Naive thymus-derived CD4-positive, alpha-beta T cell (primary cell): ENCODE data around the gene BCKDHB. TPM values are rescaled to one million over a fixed set of nuclear protein-coding genes. Genes with fewer than 3 reads are reported as not detected.

Source experiments
- ATAC-seq: fragments of 150-1000 bp; cut with Tn5 transposase; 2 replicates; pipeline ENCODE4 v1.10.0; 2021; ENCODE audit warnings: mild to moderate bottlenecking, moderate library complexity
- CTCF ChIA-PET: fragments of 350-600 bp; sonication (Branson Sonifier 250); formaldehyde crosslinking; loops from one replicate; lab custom pipeline; 2021; ENCODE audit warnings: antibody characterized with exemption; lab: Charles Lee
- POLR2A ChIA-PET: fragments of 350-600 bp; sonication (Branson Sonifier 250); formaldehyde crosslinking; loops from one replicate; lab custom pipeline; 2021; ENCODE audit warnings: antibody characterized with exemption, inconsistent platforms; lab: Charles Lee
- DNase-seq, 9 donors: peaks; one replicate each; pipeline versions ENCODE4 v3.0.0 to v3.0.0-alpha.2; 2020 to 2022; ENCODE audit warnings: mixed read lengths in 1 of 9
- H3K27ac ChIP-seq: one replicate; pipeline ENCODE4 v1.7.0; 2013; ENCODE audit warnings: mild to moderate bottlenecking, low read depth, low read length, moderate library complexity
- H3K27me3 ChIP-seq, 2 donors: one replicate each; pipeline ENCODE4 v1.7.0; 2013; ENCODE audit warnings: low read length in 2 of 2, mild to moderate bottlenecking in 2 of 2, moderate library complexity in 2 of 2; ENCODE audit not compliant: control insufficient read depth in 2 of 2, insufficient read depth in 2 of 2
- H3K36me3 ChIP-seq, 3 experiments: 1 replicate in 2 of 3; 2 replicates in 1 of 3; pipeline ENCODE4 v1.7.0; 2013; ENCODE audit warnings: low read length in 3 of 3, mild to moderate bottlenecking in 3 of 3, moderate library complexity in 1 of 3; ENCODE audit not compliant: insufficient read depth in 3 of 3, control insufficient read depth in 2 of 3
- H3K4me1 ChIP-seq, 2 donors: one replicate each; pipeline ENCODE4 v1.7.0; 2013; ENCODE audit warnings: low read length in 2 of 2, mild to moderate bottlenecking in 2 of 2, moderate library complexity in 1 of 2; ENCODE audit not compliant: control insufficient read depth in 2 of 2, insufficient read depth in 2 of 2
- H3K4me3 ChIP-seq: 2 replicates; pipeline ENCODE4 v1.7.0; 2013; ENCODE audit warnings: mild to moderate bottlenecking, low read length
- H3K9me3 ChIP-seq, 3 experiments: 1 replicate in 2 of 3; 2 replicates in 1 of 3; pipeline ENCODE4 v1.7.0; 2013; ENCODE audit warnings: low read length in 3 of 3; ENCODE audit not compliant: control insufficient read depth in 2 of 3
- H3K27ac Mint-ChIP-seq, 9 donors: one replicate each; pipeline ENCODE4 v1.8.0; 2020 to 2022; ENCODE audit warnings: mixed read lengths in 9 of 9, mild to moderate bottlenecking in 8 of 9, moderate library complexity in 5 of 9, inconsistent platforms in 2 of 9
- H3K27me3 Mint-ChIP-seq, 5 donors: one replicate each; pipeline ENCODE4 v1.8.0; 2021 to 2022; ENCODE audit warnings: mixed read lengths in 5 of 5, mild to moderate bottlenecking in 1 of 5
- H3K36me3 Mint-ChIP-seq, 5 donors: one replicate each; pipeline ENCODE4 v1.8.0; 2020 to 2022; ENCODE audit warnings: mixed read lengths in 5 of 5, mild to moderate bottlenecking in 3 of 5, inconsistent platforms in 1 of 5
- H3K4me1 Mint-ChIP-seq, 7 donors: one replicate each; pipeline ENCODE4 v1.8.0; 2020 to 2022; ENCODE audit warnings: mixed read lengths in 7 of 7, mild to moderate bottlenecking in 3 of 7, inconsistent platforms in 1 of 7
- H3K4me3 Mint-ChIP-seq, 10 donors: one replicate each; pipeline ENCODE4 v1.8.0; 2020 to 2022; ENCODE audit warnings: mild to moderate bottlenecking in 10 of 10, mixed read lengths in 10 of 10, moderate library complexity in 6 of 10, inconsistent platforms in 2 of 10
- H3K9me3 Mint-ChIP-seq, 11 donors: one replicate each; pipeline ENCODE4 v1.8.0; 2020 to 2022; ENCODE audit warnings: mixed read lengths in 11 of 11, mild to moderate bottlenecking in 4 of 11, inconsistent platforms in 1 of 11, moderate library complexity in 1 of 11
- intact Hi-C, 2 donors: fragments of 100-400 bp; cut with micrococcal nuclease; formaldehyde crosslinking; loops; one replicate each; pipeline ENCODE4 v1.15.1; 2023
- polyA plus RNA-seq, 2 donors: library from polyadenylated mRNA; unstranded; fragments of 300-500 nt; fragmentation: Illumina TruSeq; gene quantifications; one replicate each; pipeline ENCODE4 v1.2.3, GENCODE V29; 2021
- total RNA-seq, 6 experiments: library from RNA in 5 of 6; stranded (reverse) in 5 of 6; gene quantifications; 1 replicate in 5 of 6; 2 replicates in 1 of 6; pipeline ENCODE4 v1.2.3 and lab custom pipeline; 2021 to 2026

The BCKDHB gene
- total and polyA plus RNA-seq, 7 experiments from 2014 or later: 13.8 to 24.3 (median 18.6) TPM

- CTCF ChIA-PET: interaction anchor here (0.7 to 1.8 kb wide), 2 partner anchors 213 to 1419 kb away, joined by 4 to 6 read pairs; no protein-coding TSS in a partner anchor
- H3K4me3 ChIP-seq: no peak overlapping the region
Observed at GRCh38 chr6:80335121-80335531, 228.7 kb downstream of the BCKDHB start.

GRCh38 chr6:80336911-80337310, 230.4 kb downstream of the BCKDHB start:
- Histone ChIP-seq H3K4me3 (no peak overlapping the region), H3K27ac (no peak overlapping the region), H3K4me1 (no peaks in the 10 kb centered on the region), H3K27me3 (no peaks in the 10 kb centered on the region), H3K36me3 (no peaks in the 10 kb centered on the region), H3K9me3 (no peaks in the 10 kb centered on the region)
- intact Hi-C loops: loop anchor here in 1 of 2 donors (10.0 kb wide), 1 partner anchor 202 kb away; no protein-coding TSS in a partner anchor
- Mint-ChIP-seq H3K4me1 (peaks cover 0 to 6% (median 0%) of the 10 kb centered on the region in 7 donors), H3K27ac (no peak overlapping the region), H3K27me3 (no peaks in the 10 kb centered on the region), H3K36me3 (no peaks in the 10 kb centered on the region), H3K4me3 (no peak overlapping the region), H3K9me3 (no peaks in the 10 kb centered on the region)
- CTCF ChIA-PET: interaction anchor here (1.2 to 2.1 kb wide), 2 partner anchors 1412 to 1417 kb away, joined by 4 to 10 read pairs; no protein-coding TSS in a partner anchor
- POLR2A ChIA-PET: no interaction called here
- ATAC-seq (no peak), DNase-seq (no peak)

More at GRCh38 chr6:80335121-80335531, 228.7 kb downstream of the BCKDHB start:
- no peaks in the 10 kb centered on the region for H3K9me3 Mint-ChIP-seq
- DNase-seq (no peak), ATAC-seq (no peak)
- no peaks in the 10 kb centered on the region for H3K36me3 Mint-ChIP-seq
- H3K27me3 ChIP-seq: no peaks in the 10 kb centered on the region
- H3K27ac Mint-ChIP-seq: no peak overlapping the region
- H3K27ac ChIP-seq: no peak overlapping the region
- H3K4me3 Mint-ChIP-seq: no peak overlapping the region
- H3K9me3 ChIP-seq: no peaks in the 10 kb centered on the region
- POLR2A ChIA-PET: interaction anchor here (1.2 kb wide), 1 partner anchor 1418 kb away, joined by 4 read pairs; the partner anchor contains the start of gene TENT5A
- no peaks in the 10 kb centered on the region for H3K27me3 Mint-ChIP-seq
- H3K4me1 ChIP-seq: no peaks in the 10 kb centered on the region
- H3K4me1 Mint-ChIP-seq: peaks cover 0 to 6% (median 0%) of the 10 kb centered on the region in 7 donors
- no peaks in the 10 kb centered on the region for H3K36me3 ChIP-seq
- intact Hi-C loops: loop anchor here in 1 of 2 donors (10.0 kb wide), 1 partner anchor 200 kb away; no protein-coding TSS in a partner anchor

- H3K36me3 ChIP-seq: no peaks in the 10 kb centered on the region
- Mint-ChIP-seq H3K27me3 (no peaks in the 10 kb centered on the region), H3K4me3 (no peak overlapping the region), H3K4me1 (peaks cover 0 to 6% (median 0%) of the 10 kb centered on the region in 7 donors), H3K9me3 (no peaks in the 10 kb centered on the region), H3K36me3 (peaks cover 0 to 4% (median 0%) of the 10 kb centered on the region in 5 donors), H3K27ac (no peak overlapping the region)
- H3K4me3 ChIP-seq: no peak overlapping the region
- POLR2A ChIA-PET: no interaction called here
- H3K9me3 ChIP-seq: no peaks in the 10 kb centered on the region
- DNase-seq: peak; percentile 16 to 72 (median 55)
- no peaks in the 10 kb centered on the region for H3K27me3 ChIP-seq
- intact Hi-C loops: loop anchor here (1.0 to 10.0 kb wide), 3 partner anchors 204 to 1416 kb away; no protein-coding TSS in a partner anchor
- H3K27ac ChIP-seq: no peak overlapping the region
- CTCF ChIA-PET: interaction anchor here (2.1 kb wide), 1 partner anchor 1415 kb away, joined by 10 read pairs; no protein-coding TSS in a partner anchor
- H3K4me1 ChIP-seq: no peaks in the 10 kb centered on the region
- peak; percentile 84 for ATAC-seq
Observed at GRCh38 chr6:80338201-80338836, 231.8 kb downstream of the BCKDHB start.

GRCh38 chr6:80339421-80339820, 232.9 kb downstream of the BCKDHB start:
- no peaks in the 10 kb centered on the region for H3K36me3 ChIP-seq
- peaks cover 0 to 4% (median 0%) of the 10 kb centered on the region in 5 donors for H3K36me3 Mint-ChIP-seq
- no peak overlapping the region for H3K27ac ChIP-seq
- no peaks in the 10 kb centered on the region for H3K27me3 Mint-ChIP-seq
- ChIA-PET POLR2A (no interaction called here), CTCF (no interaction called here)
- no peaks in the 10 kb centered on the region for H3K4me1 ChIP-seq
- H3K27me3 ChIP-seq: no peaks in the 10 kb centered on the region
- peaks cover 0 to 6% (median 0%) of the 10 kb centered on the region in 7 donors for H3K4me1 Mint-ChIP-seq
- no peaks in the 10 kb centered on the region for H3K9me3 Mint-ChIP-seq
- no peak overlapping the region for H3K4me3 Mint-ChIP-seq
- DNase-seq (no peak), ATAC-seq (no peak)
- intact Hi-C loops: loop anchor here in 1 of 2 donors (10.0 kb wide), 1 partner anchor 205 kb away; no protein-coding TSS in a partner anchor
- H3K27ac Mint-ChIP-seq: no peak overlapping the region
- H3K9me3 ChIP-seq: no peaks in the 10 kb centered on the region
- H3K4me3 ChIP-seq: no peak overlapping the region

- no peaks in the 10 kb centered on the region for H3K9me3 ChIP-seq
- intact Hi-C loops: no loop called here
- no peak overlapping the region for H3K27ac Mint-ChIP-seq
- H3K4me1 Mint-ChIP-seq: peaks cover 0 to 6% (median 0%) of the 10 kb centered on the region in 7 donors
- H3K4me3 ChIP-seq: no peak overlapping the region
- no peak overlapping the region for H3K27ac ChIP-seq
- CTCF ChIA-PET: no interaction called here
- H3K36me3 ChIP-seq: no peaks in the 10 kb centered on the region
- ATAC-seq (no peak), DNase-seq (no peak)
- no peak overlapping the region for H3K4me3 Mint-ChIP-seq
- peaks cover 0 to 6% (median 1%) of the 10 kb centered on the region in 5 donors for H3K36me3 Mint-ChIP-seq
- no peaks in the 10 kb centered on the region for H3K27me3 ChIP-seq
- no peaks in the 10 kb centered on the region for H3K9me3 Mint-ChIP-seq
- no peaks in the 10 kb centered on the region for H3K27me3 Mint-ChIP-seq
- no peaks in the 10 kb centered on the region for H3K4me1 ChIP-seq
- POLR2A ChIA-PET: no interaction called here
Observed at GRCh38 chr6:80340280-80340679, 233.8 kb downstream of the BCKDHB start.

- H3K27me3 ChIP-seq: no peaks in the 10 kb centered on the region
- no peak overlapping the region for H3K4me3 Mint-ChIP-seq
- ChIA-PET POLR2A (no interaction called here), CTCF (no interaction called here)
- no peaks in the 10 kb centered on the region for H3K36me3 ChIP-seq
- H3K4me1 ChIP-seq: no peaks in the 10 kb centered on the region
- DNase-seq: no peak
- H3K36me3 Mint-ChIP-seq: peaks cover 0 to 8% (median 4%) of the 10 kb centered on the region in 5 donors
- no peaks in the 10 kb centered on the region for H3K9me3 ChIP-seq
- H3K4me3 ChIP-seq: no peak overlapping the region
- no peak for ATAC-seq
- no peaks in the 10 kb centered on the region for H3K9me3 Mint-ChIP-seq
- no peak overlapping the region for H3K27ac Mint-ChIP-seq
- no peak overlapping the region for H3K27ac ChIP-seq
- H3K4me1 Mint-ChIP-seq: peaks cover 0 to 6% (median 0%) of the 10 kb centered on the region in 7 donors
- H3K27me3 Mint-ChIP-seq: no peaks in the 10 kb centered on the region
- intact Hi-C loops: no loop called here
Observed at GRCh38 chr6:80340686-80341085, 234.2 kb downstream of the BCKDHB start.
